HK-2 (cell line): Measurements from ENCODE around the gene SLC48A1.

Source experiments
- DNase-seq: peaks from one replicate; pipeline ENCODE4 v3.0.0-alpha.2; 2018; ENCODE audit not compliant: unreplicated experiment

The SLC48A1 gene

GRCh38 chr12:47773062-47773857 lies at the start of gene SLC48A1:
TSS of gene SLC48A1 (plus strand) at chr12:47773238. CDS start at chr12:47773305, 67 bp downstream.
- peak; percentile 71 for DNase-seq

- no peak for DNase-seq
Measured at GRCh38 chr12:47725091-47725772, 47.8 kb upstream of the SLC48A1 start, which contains the start of gene ENDOU. TSS of gene ENDOU (minus strand) at chr12:47725490. CDS start at chr12:47725413, 77 bp downstream.

- DNase-seq = no peak
Measured at GRCh38 chr12:47725893-47726292, 47.1 kb upstream of the SLC48A1 start.

GRCh38 chr12:47729233-47729632 lies 43.8 kb upstream of the SLC48A1 start:
- DNase-seq = no peak

- no peak for DNase-seq
Measured at GRCh38 chr12:47730341-47730744, 42.7 kb upstream of the SLC48A1 start.

DNA sequence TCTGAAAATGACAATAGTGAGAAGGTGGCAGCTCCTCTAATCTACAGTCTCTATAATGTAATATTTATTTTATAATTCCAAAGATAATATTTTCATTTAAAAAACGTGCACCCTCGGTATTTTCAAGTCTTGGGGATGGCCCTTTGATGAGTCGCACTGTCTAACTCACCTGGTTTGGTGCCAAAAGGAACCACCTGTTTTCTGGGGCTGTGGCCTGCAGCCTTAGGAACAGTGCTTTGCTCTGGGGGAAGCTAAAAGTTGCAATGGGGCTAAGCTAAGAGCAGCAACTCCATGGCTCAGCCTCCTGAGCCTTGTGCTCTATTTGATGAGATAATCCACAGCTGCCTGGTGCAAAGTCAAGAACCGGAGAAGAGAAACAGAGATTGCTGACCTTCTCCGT lies 41.3 kb upstream of the SLC48A1 start:
- DNase-seq = no peak

- DNase-seq = no peak
Measured at GRCh38 chr12:47732504-47732903, 40.5 kb upstream of the SLC48A1 start.

DNA sequence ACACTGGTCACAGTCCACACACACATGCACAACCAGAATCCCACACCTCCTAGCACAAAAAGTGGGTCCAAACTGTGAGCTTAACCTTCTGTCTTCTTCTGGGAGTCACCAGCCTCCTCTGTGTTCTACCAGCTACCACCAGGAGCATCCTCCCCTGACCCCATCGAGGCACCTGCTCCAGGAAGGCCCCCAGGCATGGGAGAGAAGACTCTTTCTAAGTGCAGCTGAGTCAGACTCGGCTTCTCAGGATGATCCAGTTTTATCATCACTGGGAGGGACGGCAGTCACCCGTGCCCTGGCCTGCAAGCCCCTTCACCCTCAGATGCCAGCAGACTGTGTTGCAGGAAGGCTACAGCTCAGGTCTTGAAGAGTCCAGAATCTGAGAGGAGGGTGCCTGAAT lies 39.9 kb upstream of the SLC48A1 start:
- DNase-seq = no peak

GRCh38 chr12:47734725-47735480 lies 38.1 kb upstream of the SLC48A1 start:
- DNase-seq = no peak

GRCh38 chr12:47735649-47736048 lies 37.4 kb upstream of the SLC48A1 start:
- no peak for DNase-seq

GRCh38 chr12:47736216-47736615 lies 36.8 kb upstream of the SLC48A1 start:
- DNase-seq = no peak

DNA sequence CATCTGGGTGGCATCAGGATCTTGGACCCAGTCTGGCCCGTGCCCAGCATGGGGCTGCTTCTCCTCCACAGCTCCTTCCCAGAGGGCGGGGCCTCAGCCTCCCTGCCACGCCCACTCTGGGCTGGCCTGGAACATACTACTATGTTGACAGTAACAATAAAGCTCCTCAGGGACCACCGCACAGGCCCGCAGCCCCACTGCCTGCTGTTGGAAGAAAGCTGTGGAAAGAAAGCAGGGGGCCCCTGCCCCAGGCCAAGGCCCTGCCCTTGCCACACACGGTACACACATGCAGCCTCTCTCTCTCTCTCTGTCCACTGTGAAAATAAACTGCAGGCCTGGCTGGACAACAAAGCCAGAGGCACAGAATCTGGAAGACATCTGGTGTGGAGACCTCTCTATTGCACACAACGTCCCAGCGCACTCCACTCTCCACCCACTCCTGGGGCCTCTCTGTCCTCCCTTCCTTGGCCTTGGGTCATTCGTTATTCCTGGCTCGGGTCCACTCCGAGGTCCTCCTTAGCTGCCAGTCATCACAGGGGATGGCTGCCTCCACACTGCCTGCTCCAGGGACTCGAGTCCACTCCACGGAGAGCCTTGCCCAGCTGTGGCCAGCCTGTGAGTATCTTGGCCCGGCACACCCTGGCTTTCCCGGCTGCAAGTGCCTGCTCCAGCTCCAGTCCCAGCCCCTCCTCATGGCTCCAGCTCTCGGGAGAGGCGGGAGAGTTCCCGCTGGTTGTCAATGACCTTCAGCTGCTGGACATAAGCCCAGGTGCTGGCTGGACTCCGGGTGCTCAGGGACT lies 36.0 kb upstream of the SLC48A1 start:
- DNase-seq = no peak

DNA sequence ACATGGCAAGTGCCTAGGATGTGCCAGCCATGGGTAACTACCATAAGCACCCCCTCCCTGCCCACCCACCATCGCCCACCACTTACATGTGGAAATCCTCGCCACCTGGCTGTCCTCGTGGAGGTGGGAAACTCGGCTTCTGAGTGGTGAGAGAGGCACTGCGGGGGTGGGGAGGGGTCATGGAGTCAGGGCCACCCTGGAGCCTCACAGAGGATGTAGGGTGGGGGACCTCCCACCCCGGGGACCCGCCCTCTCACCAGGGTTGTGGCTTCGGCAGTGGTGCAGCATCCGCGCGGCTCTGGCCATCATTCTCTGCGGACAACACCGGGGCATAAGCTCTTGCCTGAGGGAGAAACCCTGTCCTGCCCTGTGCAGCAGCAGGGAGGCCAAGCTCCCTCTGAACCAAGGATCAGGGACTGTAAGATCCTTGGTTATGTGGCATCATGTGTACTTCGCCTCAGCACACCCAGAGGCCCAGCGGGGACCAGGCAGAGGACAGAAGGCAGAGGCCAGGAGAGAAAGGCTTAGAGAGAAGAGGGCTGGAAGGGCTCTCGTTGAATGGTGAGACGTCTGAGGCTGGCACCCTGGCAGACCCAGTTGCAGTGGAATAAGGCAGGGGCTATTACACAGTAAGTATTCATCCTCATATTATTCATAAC lies 35.0 kb upstream of the SLC48A1 start:
- no peak for DNase-seq

DNA sequence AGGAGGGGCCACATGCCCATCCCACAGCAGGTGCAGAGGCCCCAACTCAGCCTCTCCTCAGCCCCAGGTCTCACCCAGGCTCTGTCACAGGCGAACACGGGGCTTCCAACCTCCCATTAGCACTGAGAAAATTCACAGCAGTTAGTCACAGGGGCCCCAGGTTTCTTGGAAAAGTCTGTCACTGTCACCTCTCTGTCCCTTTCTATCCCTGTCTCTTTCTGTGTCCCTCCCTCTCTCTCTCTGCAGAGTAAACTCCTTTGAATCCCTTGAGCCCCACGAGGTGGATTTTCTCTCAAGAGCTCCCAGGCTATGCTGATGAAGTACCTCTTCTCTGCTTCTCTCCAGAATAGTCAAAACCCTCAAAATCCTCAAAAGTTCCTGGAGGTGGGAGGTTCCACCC lies 33.7 kb upstream of the SLC48A1 start:
- DNase-seq = no peak

DNA sequence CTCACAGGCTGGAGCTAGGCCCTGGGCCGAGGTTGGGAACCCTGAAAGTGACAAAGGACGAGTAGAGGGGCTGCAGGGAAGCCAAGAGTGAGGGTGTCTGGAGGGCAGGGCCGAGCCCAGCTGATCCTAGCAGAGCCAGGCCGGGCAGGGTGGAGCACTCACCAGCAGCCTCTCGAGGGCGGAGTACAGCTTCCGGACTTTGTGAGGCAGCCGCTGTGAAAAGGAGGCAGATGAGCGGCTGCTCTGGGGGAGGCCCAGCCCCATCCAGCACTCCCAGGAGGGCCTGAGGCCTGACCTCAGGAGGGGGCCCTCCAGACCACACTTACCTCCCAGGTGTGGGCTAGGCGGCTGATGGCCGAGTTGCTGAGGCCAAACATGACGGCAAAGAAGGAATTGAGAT lies 33.1 kb upstream of the SLC48A1 start:
- no peak for DNase-seq

DNA sequence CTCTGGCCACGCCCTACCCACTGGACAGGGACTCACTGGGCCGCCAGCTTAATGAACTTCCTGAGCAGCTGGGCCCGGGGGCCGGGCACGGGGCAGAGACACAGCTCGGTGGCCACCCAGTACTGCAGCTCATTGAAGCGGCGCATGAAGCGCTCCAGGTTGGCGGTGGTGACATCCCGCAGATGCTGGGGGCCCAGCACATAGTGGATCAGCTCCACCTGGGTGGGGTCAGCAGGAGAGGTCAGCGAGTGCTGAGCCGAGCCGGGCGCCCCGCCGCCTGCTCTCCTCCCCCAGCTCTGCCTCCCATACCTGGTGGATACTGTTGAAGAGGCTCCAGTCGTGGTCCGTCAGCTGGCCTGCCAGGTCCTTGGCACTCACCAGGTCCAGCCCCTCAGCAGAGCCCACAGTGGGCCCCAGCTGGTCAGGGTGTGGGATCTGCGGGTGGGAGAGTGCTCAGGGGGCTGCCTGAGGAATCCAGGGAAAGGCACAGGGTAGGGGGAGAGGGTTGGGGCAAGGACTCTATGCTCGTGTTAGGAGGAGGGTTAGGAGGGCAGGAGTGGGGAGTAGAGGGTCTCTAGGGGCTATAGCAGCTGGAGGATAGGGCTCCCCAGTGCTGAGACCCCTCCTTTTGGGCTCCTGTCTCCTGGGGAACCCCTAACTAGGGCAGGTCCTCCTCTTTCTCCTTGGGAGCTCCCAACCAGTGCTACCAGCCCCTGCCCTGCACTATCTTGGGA lies 32.3 kb upstream of the SLC48A1 start:
- no peak for DNase-seq

DNA sequence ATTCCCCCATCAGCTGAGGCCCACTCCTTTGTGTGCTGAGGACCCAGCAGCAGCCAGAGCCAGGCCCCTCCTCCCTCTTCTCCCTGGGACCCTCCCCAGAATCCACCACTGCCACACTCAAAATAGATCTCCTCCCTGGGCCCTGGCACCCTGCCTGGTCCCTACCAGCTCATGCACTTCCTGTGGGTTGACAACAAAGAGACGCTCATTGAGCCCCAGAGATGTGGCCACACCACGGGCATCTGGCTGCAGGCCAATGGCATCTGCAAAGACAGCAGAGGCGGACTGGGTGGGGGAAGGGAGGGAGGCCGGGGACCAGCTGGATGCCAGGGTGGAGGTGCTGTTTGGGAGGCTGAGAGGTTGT lies 31.7 kb upstream of the SLC48A1 start:
- DNase-seq = peak; percentile 77

DNA sequence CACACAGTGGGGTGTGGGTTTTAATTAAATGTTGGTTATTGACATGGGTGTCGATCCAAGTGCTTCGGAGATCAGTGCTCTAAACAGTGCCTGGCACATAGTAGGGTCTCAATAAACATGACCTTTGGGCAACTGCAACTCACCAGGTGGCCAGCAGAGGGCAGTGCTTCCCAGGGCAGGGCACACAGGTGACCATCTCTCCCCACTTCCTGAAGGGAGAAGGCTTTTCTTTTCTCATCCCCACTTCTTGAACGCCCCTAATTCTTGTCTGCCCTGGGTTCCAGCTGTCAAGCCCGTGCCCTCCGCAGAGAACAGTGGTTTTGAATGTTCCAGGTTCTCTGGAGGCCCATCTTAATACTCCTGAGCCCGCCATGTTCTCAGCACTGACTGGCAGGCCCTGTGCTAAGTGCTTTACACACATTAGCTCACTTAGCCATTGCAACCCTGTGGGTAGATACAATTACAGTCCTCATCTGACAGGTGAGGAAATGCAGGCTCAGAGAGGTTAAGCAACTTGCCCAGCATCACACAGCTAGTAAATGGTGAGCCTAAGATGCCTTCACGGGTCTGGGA lies 30.7 kb upstream of the SLC48A1 start:
- peak; percentile 60 for DNase-seq

- DNase-seq = no peak
Measured at GRCh38 chr12:47743311-47743860, 29.7 kb upstream of the SLC48A1 start.
